Measurements from ENCODE around the gene MLKL. TPM values are rescaled to one million over a fixed set of nuclear protein-coding genes. Genes with fewer than 3 reads are reported as not detected.

Gene MLKL
- total RNA-seq, 1 donor from 2014 or later, result 6.8 TPM

DNA sequence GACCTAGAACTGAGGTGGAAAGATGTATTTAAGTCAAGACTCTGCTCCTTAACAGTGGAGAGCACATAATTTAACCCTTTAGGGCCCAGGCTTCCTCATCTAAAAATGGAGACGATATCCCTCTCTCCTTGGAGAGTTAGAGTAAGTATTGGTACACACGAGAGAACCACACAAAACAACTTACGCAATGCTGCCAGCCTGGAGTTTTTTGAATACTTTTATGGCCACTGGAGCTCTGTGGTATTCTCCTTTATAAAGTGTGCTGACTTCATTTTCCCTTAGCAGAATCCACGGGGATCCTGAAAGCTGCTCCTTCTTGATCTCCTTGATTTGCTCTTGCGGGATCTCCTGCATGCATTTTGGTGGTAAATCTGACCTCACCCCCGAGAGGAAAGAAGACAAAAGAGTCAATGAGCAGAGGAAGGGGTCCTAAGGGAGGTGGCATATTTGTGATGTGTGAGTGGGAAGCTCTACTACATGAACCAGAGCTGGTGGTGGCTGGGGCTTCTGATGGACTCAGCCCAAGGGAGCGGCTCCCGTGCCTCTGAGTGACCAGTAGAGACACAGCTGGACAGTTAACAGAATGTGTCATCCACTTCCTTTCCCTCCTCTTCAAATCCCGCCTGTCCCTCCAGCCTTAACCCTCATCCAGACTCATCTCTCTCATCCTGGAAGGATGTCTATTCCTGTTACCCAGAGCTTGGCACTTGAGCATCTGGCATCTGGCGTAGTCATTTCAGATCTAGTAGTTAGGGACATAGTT is 9.4 kb downstream of the MLKL start:
- intact Hi-C loops (cut with micrococcal nuclease), result no loop called here
- Mint-ChIP-seq H3K36me3 (ENCODE audit: low read depth) (peaks cover 52% of the 10 kb centered on the region), H3K4me1 (peaks cover 6% of the 10 kb centered on the region), H3K27me3 (no peaks in the 10 kb centered on the region), H3K27ac (no peak overlapping the region), H3K9me3 (no peaks in the 10 kb centered on the region), H3K4me3 (no peak overlapping the region)
- TF ChIP-seq, protein P1, sequence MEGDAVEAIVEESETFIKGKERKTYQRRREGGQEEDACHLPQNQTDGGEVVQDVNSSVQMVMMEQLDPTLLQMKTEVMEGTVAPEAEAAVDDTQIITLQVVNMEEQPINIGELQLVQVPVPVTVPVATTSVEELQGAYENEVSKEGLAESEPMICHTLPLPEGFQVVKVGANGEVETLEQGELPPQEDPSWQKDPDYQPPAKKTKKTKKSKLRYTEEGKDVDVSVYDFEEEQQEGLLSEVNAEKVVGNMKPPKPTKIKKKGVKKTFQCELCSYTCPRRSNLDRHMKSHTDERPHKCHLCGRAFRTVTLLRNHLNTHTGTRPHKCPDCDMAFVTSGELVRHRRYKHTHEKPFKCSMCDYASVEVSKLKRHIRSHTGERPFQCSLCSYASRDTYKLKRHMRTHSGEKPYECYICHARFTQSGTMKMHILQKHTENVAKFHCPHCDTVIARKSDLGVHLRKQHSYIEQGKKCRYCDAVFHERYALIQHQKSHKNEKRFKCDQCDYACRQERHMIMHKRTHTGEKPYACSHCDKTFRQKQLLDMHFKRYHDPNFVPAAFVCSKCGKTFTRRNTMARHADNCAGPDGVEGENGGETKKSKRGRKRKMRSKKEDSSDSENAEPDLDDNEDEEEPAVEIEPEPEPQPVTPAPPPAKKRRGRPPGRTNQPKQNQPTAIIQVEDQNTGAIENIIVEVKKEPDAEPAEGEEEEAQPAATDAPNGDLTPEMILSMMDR (IDR thresholded peaks at IDR 0.05), result no peak
- DNase-seq (no peak), ATAC-seq (ENCODE audit: low read depth) (no peak)
- CTCF ChIA-PET, result no interaction called here
- POLR2A ChIA-PET, result no interaction called here

DNA sequence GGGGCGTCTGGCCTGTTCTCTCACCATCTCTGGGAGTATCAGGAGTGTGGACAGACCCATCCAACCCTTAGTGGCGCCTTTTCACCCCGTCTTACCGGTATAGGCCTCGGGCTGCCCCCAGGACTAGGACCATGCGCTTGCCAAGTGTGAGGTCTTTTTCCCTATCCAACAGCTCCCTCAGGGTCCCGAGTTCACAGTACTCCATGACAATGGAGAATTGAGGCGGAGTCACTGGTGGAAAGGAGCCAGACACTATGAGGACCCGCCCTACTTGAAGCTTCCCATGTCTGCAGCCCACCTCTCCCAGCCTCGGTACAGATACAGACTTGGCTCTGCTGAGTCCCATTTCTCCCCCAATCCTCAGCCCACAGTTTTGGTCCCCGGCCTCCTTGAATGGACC is 18.1 kb downstream of the MLKL start:
- Mint-ChIP-seq H3K4me1 (peaks cover 9% of the 10 kb centered on the region), H3K4me3 (no peak overlapping the region), H3K27me3 (no peaks in the 10 kb centered on the region), H3K9me3 (no peaks in the 10 kb centered on the region), H3K36me3 (ENCODE audit: low read depth) (peaks cover 32% of the 10 kb centered on the region), H3K27ac (no peak overlapping the region)
- TF ChIP-seq, protein P1 (IDR thresholded peaks at IDR 0.05), result no peak
- intact Hi-C loops (cut with micrococcal nuclease), result loop anchor here (2.0 kb wide), 2 partner anchors 16 to 18 kb away; partner anchors contain the start of genes MLKL and RFWD3
- ChIA-PET CTCF (no interaction called here), POLR2A (interaction anchor here (0.7 to 2.1 kb wide), 2 partner anchors 13 to 16 kb away, joined by 3 to 28 read pairs; partner anchors contain the start of gene RFWD3)
- no peak for ATAC-seq (ENCODE audit: low read depth)
- DNase-seq, result no peak

DNA sequence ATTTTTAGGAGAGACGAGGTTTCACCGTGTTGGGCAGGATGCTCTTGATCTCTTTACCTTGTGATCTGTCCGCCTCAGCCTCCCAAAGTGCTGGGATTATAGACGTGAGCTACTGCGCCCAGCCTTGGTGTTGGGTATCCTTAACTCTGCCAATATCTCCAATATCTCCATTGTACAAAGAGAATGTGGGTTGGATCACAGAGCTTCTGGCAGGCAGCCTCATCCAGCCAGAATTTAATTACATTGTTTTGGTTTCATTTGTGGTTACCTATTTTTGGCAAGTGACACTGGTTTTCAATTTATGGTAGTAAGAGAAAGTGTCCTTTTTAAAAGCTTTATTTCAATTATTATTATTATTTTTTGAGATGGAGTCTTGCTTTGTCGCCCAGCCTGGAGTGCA is 20.0 kb downstream of the MLKL start:
- ATAC-seq (ENCODE audit: low read depth) (no peak), DNase-seq (no peak)
- ChIA-PET POLR2A (interaction anchor here (1.2 kb wide), 1 partner anchor 14 kb away, joined by 3 read pairs; the partner anchor contains the start of gene RFWD3), CTCF (no interaction called here)
- intact Hi-C loops (cut with micrococcal nuclease), result no loop called here
- Mint-ChIP-seq H3K9me3 (no peaks in the 10 kb centered on the region), H3K27ac (no peak overlapping the region), H3K27me3 (no peaks in the 10 kb centered on the region), H3K4me3 (no peak overlapping the region), H3K36me3 (ENCODE audit: low read depth) (peaks cover 32% of the 10 kb centered on the region), H3K4me1 (peaks cover 9% of the 10 kb centered on the region)
- TF ChIP-seq, protein P1 (IDR thresholded peaks at IDR 0.05), result no peak

DNA sequence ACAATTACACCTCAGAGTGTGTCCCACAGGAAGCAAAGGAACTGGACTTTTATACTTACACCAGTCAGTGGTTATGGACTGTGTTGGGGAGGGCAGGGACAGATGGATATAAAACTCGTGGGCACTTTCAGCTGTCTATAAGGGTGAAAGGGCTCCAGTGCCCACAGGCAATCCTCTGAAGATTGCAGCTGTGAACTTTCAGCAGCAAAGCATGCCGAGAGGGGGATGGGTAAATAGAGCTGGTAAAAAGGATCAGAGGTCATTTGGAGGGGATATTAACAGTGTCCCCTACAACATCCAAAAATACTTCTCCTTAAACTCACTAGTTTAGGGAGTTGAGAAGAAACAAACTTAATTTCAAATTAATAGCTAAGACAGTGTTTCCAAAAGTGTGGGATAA is 20.7 kb downstream of the MLKL start:
- H3K27me3 Mint-ChIP-seq, result no peaks in the 10 kb centered on the region
- CTCF ChIA-PET, result no interaction called here
- POLR2A ChIA-PET, result no interaction called here
- H3K4me3 Mint-ChIP-seq, result no peak overlapping the region
- ATAC-seq (ENCODE audit: low read depth), result no peak
- peaks cover 9% of the 10 kb centered on the region for H3K4me1 Mint-ChIP-seq
- intact Hi-C loops (cut with micrococcal nuclease), result no loop called here
- no peaks in the 10 kb centered on the region for H3K9me3 Mint-ChIP-seq
- DNase-seq, result no peak
- H3K27ac Mint-ChIP-seq, result no peak overlapping the region
- TF ChIP-seq, protein P1 (IDR thresholded peaks at IDR 0.05), result no peak
- peaks cover 33% of the 10 kb centered on the region for H3K36me3 Mint-ChIP-seq (ENCODE audit: low read depth)

DNA sequence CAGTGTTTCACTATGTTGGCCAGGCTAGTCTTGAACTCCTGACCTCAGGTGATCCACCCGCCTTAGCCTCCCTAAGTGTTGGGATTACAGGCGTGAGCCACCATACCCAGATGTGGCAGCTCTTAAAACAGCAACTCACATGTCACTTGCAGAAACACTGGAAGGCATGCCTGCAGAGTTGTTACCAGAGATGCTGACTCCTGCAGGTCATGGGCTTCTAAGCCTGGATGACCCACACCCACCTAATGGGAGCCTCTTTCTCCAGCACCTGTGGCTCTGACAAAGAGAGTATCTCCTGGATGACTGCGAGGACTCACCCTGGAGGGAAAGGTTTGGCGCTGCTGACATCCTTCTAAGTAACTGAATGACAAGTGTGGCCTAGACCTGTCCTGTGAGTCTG is 22.8 kb downstream of the MLKL start:
- Mint-ChIP-seq H3K36me3 (ENCODE audit: low read depth) (peaks cover 37% of the 10 kb centered on the region), H3K27ac (no peak overlapping the region), H3K4me3 (no peak overlapping the region), H3K9me3 (no peaks in the 10 kb centered on the region), H3K27me3 (no peaks in the 10 kb centered on the region), H3K4me1 (peaks cover 2% of the 10 kb centered on the region)
- POLR2A ChIA-PET, result no interaction called here
- no peak for ATAC-seq (ENCODE audit: low read depth)
- no peak for DNase-seq
- TF ChIP-seq, protein P1 (IDR thresholded peaks at IDR 0.05), result no peak
- intact Hi-C loops (cut with micrococcal nuclease), result no loop called here
- CTCF ChIA-PET, result no interaction called here
